ENCODE results near the gene FAM111A.

The FAM111A gene

GRCh38 chr11:59175091-59175501 lies 32.4 kb downstream of the FAM111A start:
- Histone ChIP-seq H3K4me3 (ENCODE audit: severe bottlenecking) (no peak overlapping the region), H3K36me3 (ENCODE audit: low read depth) (peaks cover 16% of the 10 kb centered on the region), H3K9me3 (ENCODE audit: severe bottlenecking) (peaks cover 6% of the 10 kb centered on the region), H3K4me1 (ENCODE audit: insufficient read depth, poor library complexity, severe bottlenecking) (peaks cover 14% of the 10 kb centered on the region), H3K27me3 (ENCODE audit: insufficient read depth, poor library complexity, severe bottlenecking) (no peaks in the 10 kb centered on the region), H3K27ac (ENCODE audit: poor library complexity, severe bottlenecking) (peak overlapping the region; percentile 95)
- DNase-seq (ENCODE audit: low spot score) (no peak), ATAC-seq (ENCODE audit: low read depth) (no peak)
- TF ChIP-seq CTCF (IDR thresholded peaks at IDR 0.05; ENCODE audit: poor library complexity, severe bottlenecking) = no peak

GRCh38 chr11:59176330-59176729 lies 33.7 kb downstream of the FAM111A start:
- peaks cover 6% of the 10 kb centered on the region for H3K9me3 ChIP-seq (ENCODE audit: severe bottlenecking)
- no peak for TF ChIP-seq CTCF (IDR thresholded peaks at IDR 0.05; ENCODE audit: poor library complexity, severe bottlenecking)
- H3K4me3 ChIP-seq (ENCODE audit: severe bottlenecking) = no peak overlapping the region
- DNase-seq (ENCODE audit: low spot score) (no peak), ATAC-seq (ENCODE audit: low read depth) (no peak)
- peaks cover 14% of the 10 kb centered on the region for H3K4me1 ChIP-seq (ENCODE audit: insufficient read depth, poor library complexity, severe bottlenecking)
- no peak overlapping the region for H3K27ac ChIP-seq (ENCODE audit: poor library complexity, severe bottlenecking)
- H3K27me3 ChIP-seq (ENCODE audit: insufficient read depth, poor library complexity, severe bottlenecking) = no peaks in the 10 kb centered on the region
- peaks cover 18% of the 10 kb centered on the region for H3K36me3 ChIP-seq (ENCODE audit: low read depth)

- ATAC-seq (ENCODE audit: low read depth) = no peak
- Histone ChIP-seq H3K27me3 (ENCODE audit: insufficient read depth, poor library complexity, severe bottlenecking) (no peaks in the 10 kb centered on the region), H3K27ac (ENCODE audit: poor library complexity, severe bottlenecking) (no peak overlapping the region), H3K36me3 (ENCODE audit: low read depth) (peaks cover 39% of the 10 kb centered on the region), H3K9me3 (ENCODE audit: severe bottlenecking) (peaks cover 6% of the 10 kb centered on the region), H3K4me1 (ENCODE audit: insufficient read depth, poor library complexity, severe bottlenecking) (peaks cover 14% of the 10 kb centered on the region), H3K4me3 (ENCODE audit: severe bottlenecking) (no peak overlapping the region)
- DNase-seq (ENCODE audit: low spot score) = no peak
- TF ChIP-seq CTCF (IDR thresholded peaks at IDR 0.05; ENCODE audit: poor library complexity, severe bottlenecking) = no peak
Observed at GRCh38 chr11:59178402-59178801, 35.7 kb downstream of the FAM111A start.

GRCh38 chr11:59179121-59179520 lies 36.5 kb downstream of the FAM111A start:
- Histone ChIP-seq H3K27ac (ENCODE audit: poor library complexity, severe bottlenecking) (no peak overlapping the region), H3K4me3 (ENCODE audit: severe bottlenecking) (no peak overlapping the region), H3K4me1 (ENCODE audit: insufficient read depth, poor library complexity, severe bottlenecking) (peaks cover 11% of the 10 kb centered on the region), H3K27me3 (ENCODE audit: insufficient read depth, poor library complexity, severe bottlenecking) (no peaks in the 10 kb centered on the region), H3K9me3 (ENCODE audit: severe bottlenecking) (peaks cover 6% of the 10 kb centered on the region), H3K36me3 (ENCODE audit: low read depth) (peaks cover 44% of the 10 kb centered on the region)
- no peak for TF ChIP-seq CTCF (IDR thresholded peaks at IDR 0.05; ENCODE audit: poor library complexity, severe bottlenecking)
- no peak for DNase-seq (ENCODE audit: low spot score)
- no peak for ATAC-seq (ENCODE audit: low read depth)

- Histone ChIP-seq H3K4me3 (ENCODE audit: severe bottlenecking) (no peak overlapping the region), H3K9me3 (ENCODE audit: severe bottlenecking) (peaks cover 6% of the 10 kb centered on the region), H3K4me1 (ENCODE audit: insufficient read depth, poor library complexity, severe bottlenecking) (peaks cover 2% of the 10 kb centered on the region), H3K27me3 (ENCODE audit: insufficient read depth, poor library complexity, severe bottlenecking) (no peaks in the 10 kb centered on the region), H3K27ac (ENCODE audit: poor library complexity, severe bottlenecking) (no peak overlapping the region), H3K36me3 (ENCODE audit: low read depth) (peaks cover 46% of the 10 kb centered on the region)
- ATAC-seq (ENCODE audit: low read depth) (no peak), DNase-seq (ENCODE audit: low spot score) (no peak)
- no peak for TF ChIP-seq CTCF (IDR thresholded peaks at IDR 0.05; ENCODE audit: poor library complexity, severe bottlenecking)
Observed at GRCh38 chr11:59180168-59180776, 37.6 kb downstream of the FAM111A start.

Data from RWPE2 (cell line).